Measurements from ENCODE around the gene FABP3. TPM values are rescaled to one million over a fixed set of nuclear protein-coding genes. Genes with fewer than 3 reads are reported as not detected.

FABP3 gene
- total and polyA plus RNA-seq, 10 of the 15 experiments (the other 5 are each of a cell fraction or from before 2014, with no cell fraction given) = 0.36 to 1.2 (median 0.67) TPM; not detected in 2

- no peak for TF ChIP-seq USF2 (IDR thresholded peaks at IDR 0.05; ENCODE audit: borderline replicate concordance, low read depth, low read length)
- no peak for TF ChIP-seq ZBTB4 (CRISPR knock-in tag; IDR thresholded peaks at IDR 0.05)
- TF ChIP-seq JUND (IDR thresholded peaks at IDR 0.05; ENCODE audit: low read depth, low read length) = no peak
- TF ChIP-seq NBN (IDR thresholded peaks at IDR 0.05) = no peak
- TF ChIP-seq MTA2 (IDR thresholded peaks at IDR 0.05; ENCODE audit: low read depth) = no peak
These were observed 173 bp downstream of the FABP3 start (continued) for GRCh38 chr1:31372751-31373055.

DNA sequence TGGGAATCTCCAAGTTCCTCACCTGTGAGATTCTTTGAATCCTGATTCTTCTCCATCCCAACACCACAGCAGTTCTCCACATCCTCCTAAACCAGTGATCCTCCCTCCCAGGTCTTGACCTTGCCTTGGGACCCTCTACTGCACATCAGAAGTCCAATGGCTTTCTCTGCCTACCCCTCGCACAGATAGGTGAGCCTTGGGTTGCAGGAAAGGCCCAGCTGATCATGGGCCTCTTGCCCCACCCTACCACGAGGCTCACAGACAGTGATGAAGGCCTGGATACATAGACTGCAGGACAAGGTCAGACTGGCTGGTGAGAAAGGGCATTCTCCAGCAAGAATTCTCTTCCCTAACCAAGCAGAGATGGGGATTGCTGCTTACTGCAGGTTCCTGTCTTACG, 825 bp downstream of the FABP3 start:
- 63% methylated on average over 3 of the region's 3 CpGs for whole genome bisulfite sequencing (ENCODE audit: insufficient coverage, insufficient replicate concordance, low lambda C conversion rate, missing lambda C conversion rate)
- no peaks in the 10 kb centered on the region for H3K27me3 ChIP-seq (replicated peaks in 1 of 2; ENCODE audit: control insufficient read depth in 2 of 2, insufficient read depth in 2 of 2, low read length in 1 of 2)
- H3K4me1 ChIP-seq (ENCODE audit: control insufficient read depth, insufficient read depth, low read length) = no peaks in the 10 kb centered on the region
- H3K79me2 ChIP-seq (ENCODE audit: control insufficient read depth, insufficient read depth, low read length) = no peaks in the 10 kb centered on the region
- no peak overlapping the region for H3K27ac ChIP-seq (ENCODE audit: control insufficient read depth, insufficient read depth)
- intact Hi-C loops (cut with micrococcal nuclease; ENCODE audit: unreplicated experiment) = no loop called here
- no peak overlapping the region for H3K4me3 ChIP-seq
- no peaks in the 10 kb centered on the region; a peak in 1 of 4 replicates for H3K36me3 ChIP-seq (ENCODE audit: control insufficient read depth in 2 of 2, insufficient read depth in 2 of 2, low read length in 1 of 2)
- in situ Hi-C loops (cut with MboI) = no loop called here
- DNase-seq (ENCODE audit: low read depth, low spot score) (no peak), FAIRE-seq (no peak), ATAC-seq (no peak)
- no peaks in the 10 kb centered on the region for H4K20me1 ChIP-seq (ENCODE audit: control insufficient read depth, insufficient read depth)
- ChIA-PET SMC1A (ENCODE audit: uncharacterized antibody, unreplicated experiment) (interaction anchor here (1.1 to 1.6 kb wide), 2 partner anchors 12 to 23 kb away, joined by 3 to 4 read pairs; no protein-coding TSS in a partner anchor), POLR2A (no interaction called here), CTCF (interaction anchor here (0.9 to 5.5 kb wide), 4 partner anchors 23 to 187 kb away, joined by 3 to 42 read pairs (median 4); no protein-coding TSS in a partner anchor), RAD21 (ENCODE audit: unreplicated experiment) (interaction anchor here (0.9 to 1.0 kb wide), 2 partner anchors 23 to 178 kb away, joined by 3 to 4 read pairs; no protein-coding TSS in a partner anchor)
- no TSS peak for BruUV-seq (replicated peaks)
- H3K9me3 ChIP-seq (replicated peaks; ENCODE audit: control insufficient read depth, insufficient read depth, low read length) = no peaks in the 10 kb centered on the region
- H2AFZ ChIP-seq (ENCODE audit: control insufficient read depth, low read depth, low read length) = no peak overlapping the region
- H3K4me2 ChIP-seq (ENCODE audit: control insufficient read depth, insufficient read depth) = no peak overlapping the region
- no peak overlapping the region for H3K9ac ChIP-seq (ENCODE audit: control insufficient read depth, insufficient read depth, low read length)
- TF ChIP-seq IKZF1 (conservative IDR thresholded peaks at IDR 0.05) = no peak
- TF ChIP-seq IRF3 (IDR thresholded peaks at IDR 0.05) = no peak
- TF ChIP-seq PRDM15 (CRISPR knock-in tag; IDR thresholded peaks at IDR 0.05) = no peak
- no peak for TF ChIP-seq RCOR1 (conservative IDR thresholded peaks at IDR 0.05; ENCODE audit: low read depth, low read length)
- no peak for TF ChIP-seq MXI1 (IDR thresholded peaks at IDR 0.05; ENCODE audit: low read depth, low read length)
- TF ChIP-seq SPI1 (IDR thresholded peaks at IDR 0.05; ENCODE audit: borderline replicate concordance, insufficient read depth, low read depth, low read length) = no peak
- no peak for TF ChIP-seq NFYB (IDR thresholded peaks at IDR 0.05; ENCODE audit: insufficient read depth, low read depth, low read length)
- TF ChIP-seq USF1 (IDR thresholded peaks at IDR 0.05; ENCODE audit: borderline replicate concordance, extremely low read length, insufficient read depth, low read depth, low read length) = no peak

Data from GM12878 (cell line).